Ramos (cell line): Measurements from ENCODE around the gene CDH13.

ENCODE experiments used
- in situ Hi-C: fragments of 300-500 bp; cut with MboI; formaldehyde crosslinking; loops from one replicate; pipeline ENCODE4 v1.14.3; 2022; ENCODE audit warnings: low sequenced_read_pairs; ENCODE audit not compliant: unreplicated experiment

CDH13 gene

GRCh38 chr16:83542491-83542890 is 915.7 kb downstream of the CDH13 start:
- in situ Hi-C loops, result loop anchor here (10.0 kb wide), 1 partner anchor 58 kb away; no protein-coding TSS in a partner anchor

GRCh38 chr16:83549316-83550182 is 922.8 kb downstream of the CDH13 start:
- in situ Hi-C loops, result loop anchor here (10.0 kb wide), 1 partner anchor 65 kb away; no protein-coding TSS in a partner anchor

GRCh38 chr16:83550183-83550569 is 923.4 kb downstream of the CDH13 start:
- in situ Hi-C loops, result no loop called here

GRCh38 chr16:83552228-83552627 is 925.5 kb downstream of the CDH13 start:
- in situ Hi-C loops, result no loop called here

GRCh38 chr16:83552930-83553329 is 926.2 kb downstream of the CDH13 start:
- in situ Hi-C loops, result no loop called here

- in situ Hi-C loops, result no loop called here
These were observed 927.3 kb downstream of the CDH13 start for GRCh38 chr16:83554096-83554495.

GRCh38 chr16:83554540-83554939 is 927.8 kb downstream of the CDH13 start:
- in situ Hi-C loops, result no loop called here

GRCh38 chr16:83561876-83562275 is 935.1 kb downstream of the CDH13 start:
- in situ Hi-C loops, result no loop called here

GRCh38 chr16:83568345-83568744 is 941.6 kb downstream of the CDH13 start:
- in situ Hi-C loops, result no loop called here

- in situ Hi-C loops, result no loop called here
These were observed 947.6 kb downstream of the CDH13 start for GRCh38 chr16:83574388-83574787.

GRCh38 chr16:83577078-83577745 is 950.4 kb downstream of the CDH13 start:
- in situ Hi-C loops, result no loop called here

GRCh38 chr16:83578171-83578570 is 951.4 kb downstream of the CDH13 start:
- in situ Hi-C loops, result no loop called here

- in situ Hi-C loops, result no loop called here
These were observed 952.3 kb downstream of the CDH13 start for GRCh38 chr16:83579027-83579426.

- in situ Hi-C loops, result no loop called here
These were observed 952.7 kb downstream of the CDH13 start for GRCh38 chr16:83579436-83579835.

GRCh38 chr16:83581082-83581481 is 954.3 kb downstream of the CDH13 start:
- in situ Hi-C loops, result no loop called here

GRCh38 chr16:83581994-83582747 is 955.4 kb downstream of the CDH13 start:
- in situ Hi-C loops, result no loop called here

GRCh38 chr16:83586036-83586435 is 959.3 kb downstream of the CDH13 start:
- in situ Hi-C loops, result no loop called here

- in situ Hi-C loops, result no loop called here
These were observed 959.9 kb downstream of the CDH13 start for GRCh38 chr16:83586461-83587200.

- in situ Hi-C loops, result no loop called here
These were observed 960.4 kb downstream of the CDH13 start for GRCh38 chr16:83587201-83587600.

GRCh38 chr16:83588070-83588469 is 961.3 kb downstream of the CDH13 start:
- in situ Hi-C loops, result no loop called here
